ENCODE data around the gene CAMTA1. TPM values are rescaled to one million over a fixed set of nuclear protein-coding genes. Genes with fewer than 3 reads are reported as not detected.

The CAMTA1 gene
- total RNA-seq, 6 donors from 2014 or later, result 38.8 to 74.0 (median 46.1) TPM

GRCh38 chr1:6890686-6891085 lies 105.4 kb downstream of the CAMTA1 start:
- 86 to 100% methylated on average over 1 of the region's 1 CpG for WGBS, 2 donors
- peaks cover 0 to 5% (median 0%) of the 10 kb centered on the region in 4 donors for H3K4me1 ChIP-seq
- ATAC-seq (ENCODE audit: low FRiP score in 2 of 2), result no peak

GRCh38 chr1:6891781-6892579 lies 106.7 kb downstream of the CAMTA1 start:
- no peak for ATAC-seq (ENCODE audit: low FRiP score in 2 of 2)
- DNase-seq, result no peak

More at GRCh38 chr1:6890686-6891085, 105.4 kb downstream of the CAMTA1 start:
- Histone ChIP-seq H3K27ac (no peak overlapping the region), H3K36me3 (no peaks in the 10 kb centered on the region), H3K9me3 (no peaks in the 10 kb centered on the region), H3K27me3 (no peaks in the 10 kb centered on the region), H3K4me3 (no peak overlapping the region)
- no peak for DNase-seq
- no peak for TF ChIP-seq POLR2A (IDR thresholded peaks at IDR 0.05)
- TF ChIP-seq EP300 (IDR thresholded peaks at IDR 0.05), result no peak
- TF ChIP-seq POLR2AphosphoS5 (IDR thresholded peaks at IDR 0.05), result no peak
- no peak for TF ChIP-seq CTCF (IDR thresholded peaks at IDR 0.05)

GRCh38 chr1:6893388-6893787 lies 108.1 kb downstream of the CAMTA1 start:
- TF ChIP-seq CTCF (IDR thresholded peaks at IDR 0.05) (no peak), POLR2A (IDR thresholded peaks at IDR 0.05) (no peak), EP300 (IDR thresholded peaks at IDR 0.05) (no peak), POLR2AphosphoS5 (IDR thresholded peaks at IDR 0.05) (no peak)
- H3K27ac ChIP-seq, result no peak overlapping the region
- H3K9me3 ChIP-seq, result no peaks in the 10 kb centered on the region
- no peak overlapping the region for H3K4me3 ChIP-seq
- peaks cover 0 to 5% (median 0%) of the 10 kb centered on the region in 4 donors for H3K4me1 ChIP-seq
- DNase-seq (no peak), ATAC-seq (ENCODE audit: low FRiP score in 2 of 2) (no peak)
- 95 to 98% methylated on average over 7 of the region's 7 CpGs for WGBS, 2 donors
- H3K27me3 ChIP-seq, result no peaks in the 10 kb centered on the region
- H3K36me3 ChIP-seq, result no peaks in the 10 kb centered on the region

More at GRCh38 chr1:6891781-6892579, 106.7 kb downstream of the CAMTA1 start:
- no peak overlapping the region for H3K27ac ChIP-seq
- TF ChIP-seq POLR2AphosphoS5 (IDR thresholded peaks at IDR 0.05) (no peak), CTCF (IDR thresholded peaks at IDR 0.05) (no peak), EP300 (IDR thresholded peaks at IDR 0.05) (no peak), POLR2A (IDR thresholded peaks at IDR 0.05) (no peak)
- no peaks in the 10 kb centered on the region for H3K36me3 ChIP-seq
- no peaks in the 10 kb centered on the region for H3K27me3 ChIP-seq
- no peaks in the 10 kb centered on the region for H3K9me3 ChIP-seq
- WGBS, 2 donors, result 92 to 96% methylated on average over 7 of the region's 7 CpGs
- no peak overlapping the region for H3K4me3 ChIP-seq
- peaks cover 0 to 5% (median 0%) of the 10 kb centered on the region in 4 donors for H3K4me1 ChIP-seq

- no peak for ATAC-seq (ENCODE audit: low FRiP score in 2 of 2)
These were observed 111.9 kb downstream of the CAMTA1 start for GRCh38 chr1:6897138-6897537.

More at GRCh38 chr1:6897138-6897537, 111.9 kb downstream of the CAMTA1 start:
- no peaks in the 10 kb centered on the region for H3K9me3 ChIP-seq
- no peaks in the 10 kb centered on the region for H3K36me3 ChIP-seq
- H3K27ac ChIP-seq, result no peak overlapping the region
- no peak for DNase-seq
- no peaks in the 10 kb centered on the region for H3K27me3 ChIP-seq
- 90 to 96% methylated on average over 2 of the region's 2 CpGs for WGBS, 2 donors
- no peak overlapping the region for H3K4me3 ChIP-seq
- TF ChIP-seq CTCF (IDR thresholded peaks at IDR 0.05) (no peak), POLR2A (IDR thresholded peaks at IDR 0.05) (no peak), EP300 (IDR thresholded peaks at IDR 0.05) (no peak), POLR2AphosphoS5 (IDR thresholded peaks at IDR 0.05) (no peak)
- no peaks in the 10 kb centered on the region for H3K4me1 ChIP-seq

Data from upper lobe of left lung (tissue), 6 donors.